GM23248 (cell line): ENCODE results near the gene RFPL3. TPM values are rescaled to one million over a fixed set of nuclear protein-coding genes. Genes with fewer than 3 reads are reported as not detected.

ENCODE experiments used
- DNase-seq: peaks from one replicate; pipeline ENCODE4 v3.0.0-alpha.2; 2015
- H2AFZ ChIP-seq: fragments of 200-600 bp; sonication (generic); 2 replicates; pipeline ENCODE4 v1.6.1; 2016; ENCODE audit warnings: antibody characterized with exemption
- H3F3A ChIP-seq: fragments of 200-600 bp; sonication (generic); 2 replicates; pipeline ENCODE4 v1.6.1; 2016; ENCODE audit warnings: mild to moderate bottlenecking, antibody characterized with exemption, mixed run types; ENCODE audit not compliant: insufficient read depth
- H3K27ac ChIP-seq: fragments of 200-600 bp; sonication (generic); 2 replicates; pipeline ENCODE4 v1.5.1; 2016; ENCODE audit warnings: mild to moderate bottlenecking
- H3K27me3 ChIP-seq: fragments of 200-600 bp; sonication (generic); replicated peaks from 2 replicates; pipeline ENCODE4 v1.6.1; 2016; ENCODE audit warnings: mild to moderate bottlenecking; ENCODE audit not compliant: insufficient read depth
- H3K36me3 ChIP-seq: fragments of 200-600 bp; sonication (generic); 2 replicates; pipeline ENCODE4 v1.6.1; 2016; ENCODE audit warnings: low read depth, mild to moderate bottlenecking
- H3K4me1 ChIP-seq: fragments of 200-600 bp; sonication (generic); 2 replicates; pipeline ENCODE4 v1.6.1; 2016; ENCODE audit warnings: mild to moderate bottlenecking; ENCODE audit not compliant: insufficient read depth
- H3K4me2 ChIP-seq: fragments of 200-600 bp; sonication (generic); one replicate; pipeline ENCODE4 v1.6.1; 2016; ENCODE audit warnings: mild to moderate bottlenecking; ENCODE audit not compliant: unreplicated experiment
- H3K4me3 ChIP-seq: fragments of 200-600 bp; sonication (generic); 2 replicates; pipeline ENCODE4 v1.5.1; 2016; ENCODE audit warnings: mild to moderate bottlenecking
- H3K79me2 ChIP-seq: fragments of 200-600 bp; sonication (generic); 2 replicates; pipeline ENCODE4 v1.6.1; 2016; ENCODE audit warnings: mild to moderate bottlenecking; ENCODE audit not compliant: insufficient read depth
- H3K9ac ChIP-seq: fragments of 200-600 bp; sonication (generic); 2 replicates; pipeline ENCODE4 v1.6.1; 2016; ENCODE audit warnings: mild to moderate bottlenecking
- H3K9me2 ChIP-seq: fragments of 200-600 bp; sonication (generic); 2 replicates; pipeline ENCODE4 v1.6.1; 2016; ENCODE audit warnings: mixed run types, mild to moderate bottlenecking, moderate library complexity; ENCODE audit not compliant: insufficient read depth
- H3K9me3 ChIP-seq: fragments of 200-600 bp; sonication (generic); one replicate; pipeline ENCODE4 v1.6.1; 2017; ENCODE audit warnings: low read depth
- H4K20me1 ChIP-seq: fragments of 200-600 bp; sonication (generic); 2 replicates; pipeline ENCODE4 v1.6.0; 2016; ENCODE audit not compliant: insufficient read depth
- EZH2 ChIP-seq: fragments of 200-600 bp; sonication (generic); IDR thresholded peaks from 2 replicates; pipeline ENCODE4 v1.6.1; 2018; ENCODE audit warnings: antibody characterized with exemption, mild to moderate bottlenecking; ENCODE audit not compliant: insufficient read depth, poor library complexity, severe bottlenecking
- EZH2phosphoT487 ChIP-seq: fragments of 200-600 bp; sonication (generic); IDR thresholded peaks from 2 replicates; pipeline ENCODE4 v1.6.1; 2018; ENCODE audit warnings: antibody characterized with exemption, moderate library complexity, mild to moderate bottlenecking, low read depth; ENCODE audit not compliant: insufficient read depth
- WGBS, 2 experiments: methylation state at CpG; one replicate each; pipeline ENCODE4 v1.1.6; 2015 to 2017; ENCODE audit warnings: low lambda C conversion rate in 2 of 2, low coverage in 1 of 2; ENCODE audit errors: missing lambda C conversion rate in 2 of 2; 5-methylcytosine and 5-hydroxymethylcytosine counted together
- in situ Hi-C: fragments of 300-500 bp; cut with MboI; formaldehyde crosslinking; loops from 2 replicates; pipeline ENCODE4 v1.15.0; 2020
- polyA plus RNA-seq: library from polyadenylated mRNA; unstranded; fragments of >200 nt; fragmentation: Nextera tagmentation; extraction: Ambion mirVana; gene quantifications from 2 replicates; pipeline ENCODE4 v1.2.1, GENCODE V29; 2016
- total RNA-seq: library from RNA; depleted of rRNA; stranded (reverse); fragments of >200 nt; shearing (Covaris generic); gene quantifications from 2 replicates; pipeline ENCODE4 v1.2.3, GENCODE V29; 2014

Gene RFPL3
- total and polyA plus RNA-seq, 2 experiments from 2014 or later = not detected

DNA sequence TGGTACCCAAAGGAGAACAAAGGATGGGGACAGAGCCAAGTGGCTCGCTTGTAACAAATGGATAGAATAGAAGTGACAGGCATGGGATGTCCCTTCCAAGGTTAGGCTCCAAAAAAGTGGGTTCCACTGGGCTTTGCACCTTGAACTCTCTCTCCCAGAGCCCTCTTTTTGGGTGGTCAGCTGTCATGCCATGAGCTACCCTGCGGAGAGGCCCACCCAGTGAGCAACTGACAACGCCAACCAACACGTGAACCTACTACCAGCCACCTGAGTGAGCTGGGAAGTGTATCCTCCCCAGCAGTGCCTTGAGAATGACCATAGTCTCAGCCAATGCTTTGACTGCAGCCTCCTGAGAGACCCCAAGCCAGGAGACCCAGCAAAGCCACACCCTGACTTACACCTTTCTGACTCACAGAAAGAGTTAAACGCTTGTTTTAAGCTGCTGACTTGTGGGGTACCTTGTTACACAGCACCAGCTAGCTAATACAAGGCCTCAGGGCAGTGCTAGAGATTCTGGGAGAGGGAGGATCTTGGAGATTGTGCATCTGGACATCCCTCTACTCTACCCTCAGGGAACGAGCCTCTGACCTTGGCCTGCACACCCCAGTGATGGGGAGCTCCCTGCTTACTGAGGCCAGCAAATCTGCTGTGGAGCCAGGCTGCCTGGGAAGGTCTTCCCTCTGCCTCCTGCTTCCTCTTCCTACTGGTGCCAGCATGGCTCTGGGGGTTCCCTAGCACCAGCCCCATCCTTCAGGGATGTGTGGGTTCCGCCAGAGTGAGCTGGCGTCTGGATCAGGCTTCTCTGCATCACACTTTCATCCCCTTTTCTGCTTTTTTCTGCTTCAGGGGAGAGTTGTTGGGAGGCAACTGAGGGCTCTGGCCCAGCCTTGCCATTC lies 29.1 kb upstream of the RFPL3 start:
- Histone ChIP-seq H3K9ac (no peak overlapping the region), H3K4me1 (no peaks in the 10 kb centered on the region), H3K4me2 (no peak overlapping the region), H3K9me2 (no peaks in the 10 kb centered on the region), H3F3A (no peaks in the 10 kb centered on the region), H4K20me1 (no peaks in the 10 kb centered on the region), H3K4me3 (no peak overlapping the region), H3K9me3 (no peaks in the 10 kb centered on the region), H3K36me3 (no peaks in the 10 kb centered on the region), H3K27me3 (no peaks in the 10 kb centered on the region), H3K27ac (no peak overlapping the region), H3K79me2 (no peaks in the 10 kb centered on the region), H2AFZ (no peak overlapping the region)
- TF ChIP-seq EZH2phosphoT487 (no peak), EZH2 (no peak)
- 60% methylated on average over 8 of the region's 8 CpGs for WGBS, 2 experiments
- in situ Hi-C loops = no loop called here
- no peak for DNase-seq

DNA sequence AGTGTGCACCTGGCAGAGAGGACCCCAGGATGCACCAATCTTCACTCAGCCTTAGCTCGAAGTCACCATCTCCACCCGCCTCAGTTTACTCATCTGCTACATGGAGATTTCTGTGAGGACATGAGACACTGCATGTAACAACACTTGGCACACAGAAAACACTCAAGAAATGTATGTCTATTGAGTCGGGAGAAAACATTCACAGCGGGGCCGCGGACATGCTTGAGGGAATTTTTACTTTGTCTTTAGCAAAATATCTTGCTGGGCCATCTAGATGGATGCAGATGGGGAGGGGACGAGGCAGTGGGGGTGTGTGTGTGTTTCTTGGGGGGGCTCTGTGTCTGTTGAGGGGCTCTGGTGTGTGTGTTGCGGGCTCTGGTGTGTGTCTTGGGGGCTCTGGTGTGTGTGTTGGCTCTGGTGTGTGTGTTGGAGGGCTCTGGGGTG lies 28.4 kb upstream of the RFPL3 start:
- no peak overlapping the region for H2AFZ ChIP-seq
- in situ Hi-C loops = no loop called here
- no peaks in the 10 kb centered on the region for H3K4me1 ChIP-seq
- no peaks in the 10 kb centered on the region for H3K79me2 ChIP-seq
- H3K4me3 ChIP-seq = no peak overlapping the region
- no peaks in the 10 kb centered on the region for H3F3A ChIP-seq
- DNase-seq = no peak
- H3K36me3 ChIP-seq = no peaks in the 10 kb centered on the region
- no peaks in the 10 kb centered on the region for H3K9me3 ChIP-seq
- no peaks in the 10 kb centered on the region for H3K27me3 ChIP-seq
- H4K20me1 ChIP-seq = no peaks in the 10 kb centered on the region
- 53 to 55% methylated on average over 7 to 8 of the region's 8 CpGs for WGBS, 2 experiments
- H3K9me2 ChIP-seq = no peaks in the 10 kb centered on the region
- no peak overlapping the region for H3K4me2 ChIP-seq
- TF ChIP-seq EZH2phosphoT487 (no peak), EZH2 (no peak)
- H3K9ac ChIP-seq = no peak overlapping the region
- H3K27ac ChIP-seq = no peak overlapping the region

DNA sequence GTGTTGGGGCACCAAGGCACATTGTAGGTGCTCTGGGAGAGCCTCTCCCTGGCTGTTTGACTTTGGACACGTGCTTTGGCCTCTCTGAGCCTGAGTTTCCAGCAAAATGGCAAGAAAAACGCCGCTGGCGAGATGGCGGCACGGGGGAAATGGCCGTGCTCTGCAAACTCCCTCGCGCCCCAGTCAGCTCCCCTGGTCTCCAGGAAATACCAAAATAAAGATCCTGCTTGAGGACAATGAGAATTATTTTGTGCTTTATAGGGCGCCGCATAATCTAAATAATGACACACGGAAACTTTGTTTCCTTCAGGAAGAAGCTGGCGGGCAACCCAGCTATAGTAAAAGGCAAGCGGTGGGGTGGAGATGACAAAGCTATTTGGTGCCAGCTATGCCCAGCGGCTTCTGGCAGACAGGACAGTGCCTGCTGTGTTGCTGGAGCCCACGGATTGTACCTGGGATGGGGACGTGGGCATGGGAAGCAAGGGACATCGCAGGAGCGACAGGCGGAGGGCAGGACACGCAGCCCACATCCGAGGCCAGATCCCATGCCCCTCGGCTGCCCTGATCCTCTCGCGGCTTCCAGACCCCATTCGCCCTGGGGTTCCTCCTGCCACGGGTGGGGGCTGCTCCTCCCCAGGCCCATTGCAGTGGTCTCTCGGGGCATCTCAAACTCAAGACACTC lies 26.3 kb upstream of the RFPL3 start:
- 73 to 77% methylated on average over 24 to 28 of the region's 28 CpGs for WGBS, 2 experiments
- no peak for TF ChIP-seq EZH2phosphoT487
- no peak for TF ChIP-seq EZH2
- H4K20me1 ChIP-seq = no peaks in the 10 kb centered on the region
- no peaks in the 10 kb centered on the region for H3K4me1 ChIP-seq
- H3K4me3 ChIP-seq = no peak overlapping the region
- H3K9me3 ChIP-seq = no peaks in the 10 kb centered on the region
- no peak for DNase-seq
- no peaks in the 10 kb centered on the region for H3K36me3 ChIP-seq
- in situ Hi-C loops = no loop called here
- H2AFZ ChIP-seq = no peak overlapping the region
- no peak overlapping the region for H3K9ac ChIP-seq
- no peak overlapping the region for H3K4me2 ChIP-seq
- no peaks in the 10 kb centered on the region for H3K9me2 ChIP-seq
- H3K27me3 ChIP-seq = no peaks in the 10 kb centered on the region; the same call in 1 of the 2 replicates
- H3K27ac ChIP-seq = no peak overlapping the region
- H3K79me2 ChIP-seq = no peaks in the 10 kb centered on the region
- no peaks in the 10 kb centered on the region for H3F3A ChIP-seq

GRCh38 chr22:32331918-32332725 lies 25.5 kb upstream of the RFPL3 start:
- H3K4me3 ChIP-seq = no peak overlapping the region
- no peaks in the 10 kb centered on the region for H4K20me1 ChIP-seq
- DNase-seq = no peak
- no peaks in the 10 kb centered on the region for H3K9me3 ChIP-seq
- no peaks in the 10 kb centered on the region for H3K36me3 ChIP-seq
- no peaks in the 10 kb centered on the region for H3K79me2 ChIP-seq
- WGBS, 2 experiments = 65 to 71% methylated on average over 13 to 15 of the region's 15 CpGs
- no peak overlapping the region for H3K9ac ChIP-seq
- H2AFZ ChIP-seq = no peak overlapping the region
- H3K9me2 ChIP-seq = no peaks in the 10 kb centered on the region
- TF ChIP-seq EZH2phosphoT487 (no peak), EZH2 (no peak)
- no peak overlapping the region for H3K27ac ChIP-seq
- H3K4me1 ChIP-seq = no peaks in the 10 kb centered on the region
- in situ Hi-C loops = no loop called here
- no peak overlapping the region for H3K4me2 ChIP-seq
- H3K27me3 ChIP-seq = peaks cover 1% of the 10 kb centered on the region; the same call in 1 of the 2 replicates
- no peaks in the 10 kb centered on the region for H3F3A ChIP-seq
